DND-41 (cell line): ENCODE data around the gene RHBDF2.

Experiments used
- EZH2 ChIP-seq: IDR thresholded peaks from 3 replicates; pipeline ENCODE4 v1.6.1; 2012; ENCODE audit warnings: borderline replicate concordance, low read depth, mild to moderate bottlenecking, moderate library complexity, low read length, inconsistent platforms; ENCODE audit not compliant: severe bottlenecking
- TF ChIP-seq, protein P1 (sequence below): IDR thresholded peaks from 2 replicates; pipeline ENCODE4 v1.5.1; 2012; ENCODE audit warnings: borderline replicate concordance, low read length, moderate library complexity, mild to moderate bottlenecking; ENCODE audit not compliant: poor library complexity, severe bottlenecking; ENCODE audit errors: extremely low read depth

DNA sequence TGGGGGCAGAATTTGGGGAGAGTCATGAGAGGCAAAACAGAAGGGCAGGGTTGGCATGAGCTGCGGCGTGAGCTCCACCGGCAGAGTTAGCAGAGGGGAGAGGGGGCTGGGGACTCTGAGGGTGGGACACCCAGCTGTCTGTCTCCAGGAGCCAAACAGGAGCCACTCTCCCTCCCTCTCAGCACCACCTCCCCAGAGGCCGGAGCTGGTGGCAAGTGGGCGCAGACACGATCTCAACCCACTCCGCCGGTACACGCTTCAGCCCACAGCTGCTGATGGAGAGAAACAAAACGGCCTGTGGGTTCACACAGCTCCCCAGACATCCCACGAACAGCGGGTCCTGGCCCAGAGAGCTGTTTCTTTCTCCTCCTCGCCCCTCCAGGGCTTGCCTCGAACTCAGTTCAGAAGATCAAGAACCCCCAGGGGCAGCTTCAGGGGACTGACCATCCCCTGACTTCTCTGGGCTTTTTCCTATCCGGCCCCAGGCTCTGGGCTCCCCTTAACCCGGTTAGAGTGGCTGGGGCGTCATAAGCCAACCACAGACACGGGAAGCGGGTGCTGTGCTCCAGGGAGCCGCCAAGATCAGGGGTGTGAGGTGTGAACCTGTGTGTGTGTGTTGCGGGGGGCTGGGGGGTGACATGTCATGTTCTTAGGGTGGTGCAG is 7.6 kb downstream of the RHBDF2 start:
- TF ChIP-seq, protein P1, sequence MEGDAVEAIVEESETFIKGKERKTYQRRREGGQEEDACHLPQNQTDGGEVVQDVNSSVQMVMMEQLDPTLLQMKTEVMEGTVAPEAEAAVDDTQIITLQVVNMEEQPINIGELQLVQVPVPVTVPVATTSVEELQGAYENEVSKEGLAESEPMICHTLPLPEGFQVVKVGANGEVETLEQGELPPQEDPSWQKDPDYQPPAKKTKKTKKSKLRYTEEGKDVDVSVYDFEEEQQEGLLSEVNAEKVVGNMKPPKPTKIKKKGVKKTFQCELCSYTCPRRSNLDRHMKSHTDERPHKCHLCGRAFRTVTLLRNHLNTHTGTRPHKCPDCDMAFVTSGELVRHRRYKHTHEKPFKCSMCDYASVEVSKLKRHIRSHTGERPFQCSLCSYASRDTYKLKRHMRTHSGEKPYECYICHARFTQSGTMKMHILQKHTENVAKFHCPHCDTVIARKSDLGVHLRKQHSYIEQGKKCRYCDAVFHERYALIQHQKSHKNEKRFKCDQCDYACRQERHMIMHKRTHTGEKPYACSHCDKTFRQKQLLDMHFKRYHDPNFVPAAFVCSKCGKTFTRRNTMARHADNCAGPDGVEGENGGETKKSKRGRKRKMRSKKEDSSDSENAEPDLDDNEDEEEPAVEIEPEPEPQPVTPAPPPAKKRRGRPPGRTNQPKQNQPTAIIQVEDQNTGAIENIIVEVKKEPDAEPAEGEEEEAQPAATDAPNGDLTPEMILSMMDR, result no peak
- no peak for TF ChIP-seq EZH2
